Measurements from ENCODE around the gene ADGRG3. TPM values are rescaled to one million over a fixed set of nuclear protein-coding genes. Genes with fewer than 3 reads are reported as not detected.
A peak's percentile ranks its signal among the peaks of the same experiment; 100 is the strongest.

Gene ADGRG3
- total RNA-seq, 3 donors from 2014 or later (not counting 1 experiment from before 2014, with no cell fraction given), result 16.6 to 57.3 (median 20.7) TPM

GRCh38 chr16:57692636-57693035 is 24.5 kb downstream of the ADGRG3 start:
- no peaks in the 10 kb centered on the region for H3K36me3 ChIP-seq (ENCODE audit: control insufficient read depth, insufficient read depth, low read length)
- 68% methylated on average over 2 of the region's 2 CpGs for WGBS (ENCODE audit: insufficient coverage)
- H3K27ac ChIP-seq (ENCODE audit: low read length), result no peak overlapping the region
- no peak for DNase-seq
- H3K4me3 Mint-ChIP-seq, result no peak overlapping the region
- no peak overlapping the region for H3K27ac Mint-ChIP-seq
- H3K27me3 Mint-ChIP-seq (ENCODE audit: low read depth in 2 of 2), result no peaks in the 10 kb centered on the region
- H3K4me1 Mint-ChIP-seq, result peaks cover 20 to 26% of the 10 kb centered on the region in 2 donors
- intact Hi-C loops (cut with micrococcal nuclease), result no loop called here
- no peaks in the 10 kb centered on the region for H3K27me3 ChIP-seq (ENCODE audit: control insufficient read depth, insufficient read depth, low read length)
- no peak overlapping the region for H3K4me3 ChIP-seq (ENCODE audit: low read length)
- no peaks in the 10 kb centered on the region for H3K9me3 Mint-ChIP-seq
- H3K9me3 ChIP-seq (ENCODE audit: control insufficient read depth, insufficient read depth, low read length), result no peaks in the 10 kb centered on the region
- H3K4me1 ChIP-seq (ENCODE audit: control insufficient read depth, insufficient read depth, low read length), result peaks cover 38% of the 10 kb centered on the region
- H3K36me3 Mint-ChIP-seq, result no peaks in the 10 kb centered on the region
- no peak for ATAC-seq
- no peak for TF ChIP-seq CTCF (IDR thresholded peaks at IDR 0.05)

- WGBS (ENCODE audit: insufficient coverage), result 91% methylated on average over 2 of the region's 4 CpGs
- no peak for ATAC-seq
- H3K27me3 ChIP-seq (ENCODE audit: control insufficient read depth, insufficient read depth, low read length), result no peaks in the 10 kb centered on the region
- no peak for TF ChIP-seq CTCF (IDR thresholded peaks at IDR 0.05)
- H3K4me3 Mint-ChIP-seq, result no peak overlapping the region
- no peak overlapping the region for H3K27ac ChIP-seq (ENCODE audit: low read length)
- H3K4me1 ChIP-seq (ENCODE audit: control insufficient read depth, insufficient read depth, low read length), result peaks cover 38% of the 10 kb centered on the region
- intact Hi-C loops (cut with micrococcal nuclease), result no loop called here
- no peak overlapping the region for H3K4me3 ChIP-seq (ENCODE audit: low read length)
- H3K36me3 Mint-ChIP-seq, result no peaks in the 10 kb centered on the region
- no peaks in the 10 kb centered on the region for H3K9me3 ChIP-seq (ENCODE audit: control insufficient read depth, insufficient read depth, low read length)
- no peaks in the 10 kb centered on the region for H3K36me3 ChIP-seq (ENCODE audit: control insufficient read depth, insufficient read depth, low read length)
- H3K9me3 Mint-ChIP-seq, result no peaks in the 10 kb centered on the region
- H3K27ac Mint-ChIP-seq, result no peak overlapping the region
- H3K4me1 Mint-ChIP-seq, result peaks cover 20 to 21% of the 10 kb centered on the region in 2 donors
- no peaks in the 10 kb centered on the region for H3K27me3 Mint-ChIP-seq (ENCODE audit: low read depth in 2 of 2)
- DNase-seq, result no peak
Measured at GRCh38 chr16:57693550-57693949, 25.4 kb downstream of the ADGRG3 start.

- ATAC-seq, result no peak
Measured at GRCh38 chr16:57694231-57694724, 26.2 kb downstream of the ADGRG3 start.

More at GRCh38 chr16:57694231-57694724, 26.2 kb downstream of the ADGRG3 start:
- Histone ChIP-seq H3K27me3 (ENCODE audit: control insufficient read depth, insufficient read depth, low read length) (no peaks in the 10 kb centered on the region), H3K36me3 (ENCODE audit: control insufficient read depth, insufficient read depth, low read length) (no peaks in the 10 kb centered on the region), H3K4me3 (ENCODE audit: low read length) (no peak overlapping the region), H3K4me1 (ENCODE audit: control insufficient read depth, insufficient read depth, low read length) (peaks cover 34% of the 10 kb centered on the region), H3K9me3 (ENCODE audit: control insufficient read depth, insufficient read depth, low read length) (no peaks in the 10 kb centered on the region), H3K27ac (ENCODE audit: low read length) (no peak overlapping the region)
- intact Hi-C loops (cut with micrococcal nuclease), result no loop called here
- H3K4me3 Mint-ChIP-seq, result no peak overlapping the region
- DNase-seq, result no peak
- H3K27ac Mint-ChIP-seq, result peak overlapping the region in 1 of 2 donors; percentile 77
- H3K27me3 Mint-ChIP-seq (ENCODE audit: low read depth in 2 of 2), result no peaks in the 10 kb centered on the region
- H3K4me1 Mint-ChIP-seq, result peaks cover 16 to 17% of the 10 kb centered on the region in 2 donors
- H3K36me3 Mint-ChIP-seq, result no peaks in the 10 kb centered on the region
- TF ChIP-seq CTCF (IDR thresholded peaks at IDR 0.05), result no peak
- H3K9me3 Mint-ChIP-seq, result no peaks in the 10 kb centered on the region
- 69% methylated on average over 10 of the region's 10 CpGs for WGBS (ENCODE audit: insufficient coverage)

Measured in natural killer cell (primary cell).